ENCODE data around the gene NCOA1.

Gene NCOA1

DNA sequence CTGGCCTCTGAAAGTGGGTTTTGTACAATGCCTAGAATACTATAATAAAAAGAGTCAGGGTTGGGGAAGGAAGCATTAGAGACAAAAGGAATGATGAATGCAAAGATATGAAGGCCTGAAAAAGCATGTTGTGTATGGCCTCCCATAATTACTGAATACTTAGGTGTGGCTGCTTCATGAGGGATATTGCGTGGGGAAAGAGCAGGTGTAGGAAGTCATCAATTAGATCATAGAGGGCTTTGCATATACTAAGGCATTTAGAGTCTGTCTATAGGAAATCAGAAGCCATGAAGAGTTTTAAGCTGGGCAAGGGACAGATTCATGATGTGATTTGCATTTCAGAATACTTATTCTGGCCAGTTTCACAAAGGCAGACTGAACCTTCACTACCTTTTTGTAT, 48.2 kb downstream of the NCOA1 start:
- H3K27ac ChIP-seq (ENCODE audit: low read depth, low read length) = no peak overlapping the region
- no peaks in the 10 kb centered on the region for H3K79me1 ChIP-seq (ENCODE audit: low read length)
- DNase-seq = no peak
- no peak overlapping the region for H3K4ac ChIP-seq (ENCODE audit: low read depth, low read length)
- H4K12ac ChIP-seq (ENCODE audit: low read depth, low read length) = no peak overlapping the region
- H4K8ac ChIP-seq (ENCODE audit: low read depth, low read length) = no peak overlapping the region
- no CpG with 5 or more reads among the region's 1 CpG for WGBS (ENCODE audit: extremely low coverage, insufficient coverage, insufficient read length)
- H2AFZ ChIP-seq (ENCODE audit: insufficient read depth, low read length, poor library complexity) = no peak overlapping the region
- no peaks in the 10 kb centered on the region for H3K4me1 ChIP-seq (ENCODE audit: control insufficient read depth in 1 of 2, insufficient read depth in 2 of 2, low read length in 2 of 2)
- no peak overlapping the region for H3K23ac ChIP-seq (ENCODE audit: low read length)
- H3K79me2 ChIP-seq (ENCODE audit: control insufficient read depth, insufficient read depth, low read length, poor library complexity) = no peaks in the 10 kb centered on the region
- no peak overlapping the region for H4K91ac ChIP-seq (ENCODE audit: low read depth, low read length)
- H3K9me3 ChIP-seq (ENCODE audit: insufficient read depth, low read depth, low read length) = no peaks in the 10 kb centered on the region
- no peak overlapping the region for H3K14ac ChIP-seq (ENCODE audit: low read length)
- H3K27me3 ChIP-seq (ENCODE audit: insufficient read depth, low read length) = no peaks in the 10 kb centered on the region
- no peak overlapping the region for H2BK5ac ChIP-seq (ENCODE audit: low read depth, low read length, poor library complexity)
- no peaks in the 10 kb centered on the region for H3K36me3 ChIP-seq (ENCODE audit: control insufficient read depth in 1 of 2, insufficient read depth in 2 of 2, low read length in 2 of 2)
- H3K9ac ChIP-seq (ENCODE audit: low read length) = no peak overlapping the region
- H3K4me2 ChIP-seq (ENCODE audit: low read length) = no peak overlapping the region
- H3K4me3 ChIP-seq (ENCODE audit: low read depth, low read length) = no peak overlapping the region
- H2BK120ac ChIP-seq (ENCODE audit: insufficient read depth, low read length, poor library complexity) = no peak overlapping the region
- H2BK12ac ChIP-seq (ENCODE audit: low read length) = no peak overlapping the region
- H2AK5ac ChIP-seq (ENCODE audit: low read length) = no peak overlapping the region
- no peak overlapping the region for H3K18ac ChIP-seq (ENCODE audit: low read length)

DNA sequence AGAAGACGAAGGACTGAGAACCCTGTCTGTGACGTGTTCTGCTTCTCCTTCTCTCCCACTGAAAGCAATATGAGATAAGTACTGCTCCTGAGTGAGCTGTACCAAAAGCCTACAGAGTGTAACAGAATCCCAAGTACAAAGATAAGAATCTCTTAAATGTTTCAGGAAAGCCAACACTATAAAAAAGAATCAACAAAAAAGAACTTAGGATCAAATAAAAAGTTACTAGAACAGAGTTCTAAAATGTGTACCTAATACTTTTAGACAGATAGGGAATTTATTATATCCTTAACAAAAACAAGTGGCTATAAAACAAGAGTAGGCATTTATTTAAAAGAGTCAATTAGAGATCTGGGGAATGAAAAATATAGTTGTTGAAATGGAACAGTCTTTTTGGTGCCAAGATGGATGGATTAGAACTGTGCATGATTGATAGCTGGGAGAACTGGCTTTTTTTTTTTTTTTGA, 49.0 kb downstream of the NCOA1 start:
- Histone ChIP-seq H3K4me1 (ENCODE audit: control insufficient read depth in 1 of 2, insufficient read depth in 2 of 2, low read length in 2 of 2) (no peaks in the 10 kb centered on the region), H3K79me1 (ENCODE audit: low read length) (no peaks in the 10 kb centered on the region), H2BK5ac (ENCODE audit: low read depth, low read length, poor library complexity) (no peak overlapping the region), H3K18ac (ENCODE audit: low read length) (no peak overlapping the region), H3K14ac (ENCODE audit: low read length) (no peak overlapping the region), H3K4me3 (ENCODE audit: low read depth, low read length) (no peak overlapping the region), H3K27me3 (ENCODE audit: insufficient read depth, low read length) (no peaks in the 10 kb centered on the region), H3K79me2 (ENCODE audit: control insufficient read depth, insufficient read depth, low read length, poor library complexity) (no peaks in the 10 kb centered on the region), H3K9me3 (ENCODE audit: insufficient read depth, low read depth, low read length) (peaks cover 2% of the 10 kb centered on the region), H4K91ac (ENCODE audit: low read depth, low read length) (no peak overlapping the region), H3K27ac (ENCODE audit: low read depth, low read length) (no peak overlapping the region), H2AK5ac (ENCODE audit: low read length) (no peak overlapping the region), H2BK12ac (ENCODE audit: low read length) (no peak overlapping the region), H4K12ac (ENCODE audit: low read depth, low read length) (no peak overlapping the region), H2AFZ (ENCODE audit: insufficient read depth, low read length, poor library complexity) (no peak overlapping the region), H3K23ac (ENCODE audit: low read length) (no peak overlapping the region), H2BK120ac (ENCODE audit: insufficient read depth, low read length, poor library complexity) (no peak overlapping the region), H3K4me2 (ENCODE audit: low read length) (no peak overlapping the region), H3K36me3 (ENCODE audit: control insufficient read depth in 1 of 2, insufficient read depth in 2 of 2, low read length in 2 of 2) (no peaks in the 10 kb centered on the region), H4K8ac (ENCODE audit: low read depth, low read length) (no peak overlapping the region), H3K9ac (ENCODE audit: low read length) (no peak overlapping the region), H3K4ac (ENCODE audit: low read depth, low read length) (no peak overlapping the region)
- DNase-seq = no peak
- no CpG with 5 or more reads among the region's 2 CpGs for WGBS (ENCODE audit: extremely low coverage, insufficient coverage, insufficient read length)

DNA sequence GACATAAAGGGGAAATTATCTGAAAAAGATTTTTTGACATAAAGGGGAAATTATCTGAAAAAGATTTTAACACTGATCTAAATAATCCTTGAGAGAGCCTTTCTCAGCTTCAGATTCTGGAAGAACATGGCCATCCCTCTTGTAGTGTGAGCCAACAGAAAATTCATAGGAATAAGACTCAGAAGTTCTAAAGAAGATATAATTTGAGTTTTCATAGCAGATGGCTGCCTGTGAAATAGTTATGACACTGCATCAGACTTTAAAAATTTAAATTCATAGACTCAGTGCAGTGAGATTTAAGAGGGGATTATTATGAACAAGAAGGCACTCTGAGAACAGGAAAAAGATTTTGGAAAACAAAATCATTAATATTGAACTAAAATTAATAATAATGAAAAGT, 50.6 kb downstream of the NCOA1 start:
- Histone ChIP-seq H3K9ac (ENCODE audit: low read length) (no peak overlapping the region), H3K79me1 (ENCODE audit: low read length) (no peaks in the 10 kb centered on the region), H2BK120ac (ENCODE audit: insufficient read depth, low read length, poor library complexity) (no peak overlapping the region), H3K23ac (ENCODE audit: low read length) (no peak overlapping the region), H4K91ac (ENCODE audit: low read depth, low read length) (no peak overlapping the region), H3K79me2 (ENCODE audit: control insufficient read depth, insufficient read depth, low read length, poor library complexity) (no peaks in the 10 kb centered on the region), H2AK5ac (ENCODE audit: low read length) (no peak overlapping the region), H3K4me1 (ENCODE audit: control insufficient read depth in 1 of 2, insufficient read depth in 2 of 2, low read length in 2 of 2) (no peaks in the 10 kb centered on the region), H3K14ac (ENCODE audit: low read length) (no peak overlapping the region), H3K4me2 (ENCODE audit: low read length) (no peak overlapping the region), H4K8ac (ENCODE audit: low read depth, low read length) (no peak overlapping the region), H2BK12ac (ENCODE audit: low read length) (no peak overlapping the region), H3K18ac (ENCODE audit: low read length) (no peak overlapping the region), H3K27me3 (ENCODE audit: insufficient read depth, low read length) (no peaks in the 10 kb centered on the region), H3K27ac (ENCODE audit: low read depth, low read length) (no peak overlapping the region), H3K4ac (ENCODE audit: low read depth, low read length) (no peak overlapping the region), H3K36me3 (ENCODE audit: control insufficient read depth in 1 of 2, insufficient read depth in 2 of 2, low read length in 2 of 2) (no peaks in the 10 kb centered on the region), H3K4me3 (ENCODE audit: low read depth, low read length) (no peak overlapping the region), H2AFZ (ENCODE audit: insufficient read depth, low read length, poor library complexity) (no peak overlapping the region), H4K12ac (ENCODE audit: low read depth, low read length) (no peak overlapping the region), H3K9me3 (ENCODE audit: insufficient read depth, low read depth, low read length) (peaks cover 2% of the 10 kb centered on the region), H2BK5ac (ENCODE audit: low read depth, low read length, poor library complexity) (no peak overlapping the region)
- DNase-seq = no peak

DNA sequence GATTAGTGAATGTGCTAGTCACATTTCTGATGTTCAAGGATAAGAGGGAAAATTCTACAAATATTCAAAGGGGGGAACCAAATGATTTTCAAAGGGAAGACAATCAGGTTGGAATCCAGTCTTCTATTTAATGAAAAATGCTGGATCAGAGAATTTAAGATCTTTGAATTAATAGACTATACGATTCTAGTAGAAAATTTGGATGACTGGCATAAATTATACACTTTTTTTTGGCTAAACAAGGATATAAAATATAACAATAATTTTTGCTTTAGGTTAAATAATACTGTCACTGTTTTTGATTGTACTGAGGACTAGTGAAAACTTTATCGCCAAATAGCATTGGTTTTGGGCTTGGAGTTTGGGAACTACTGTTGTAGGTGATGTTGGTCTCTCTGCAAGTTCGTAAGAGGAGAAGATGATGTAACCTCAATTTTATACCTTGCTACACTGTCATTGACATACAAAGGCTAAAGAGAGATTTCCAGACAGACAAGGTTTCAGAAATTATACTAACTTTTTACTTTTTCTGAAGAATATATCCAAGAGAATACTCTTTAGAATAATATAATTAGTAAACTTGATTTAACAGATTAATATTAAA, 51.3 kb downstream of the NCOA1 start:
- Histone ChIP-seq H4K91ac (ENCODE audit: low read depth, low read length) (no peak overlapping the region), H3K36me3 (ENCODE audit: control insufficient read depth in 1 of 2, insufficient read depth in 2 of 2, low read length in 2 of 2) (no peaks in the 10 kb centered on the region), H3K79me2 (ENCODE audit: control insufficient read depth, insufficient read depth, low read length, poor library complexity) (no peaks in the 10 kb centered on the region), H3K27ac (ENCODE audit: low read depth, low read length) (no peak overlapping the region), H2BK12ac (ENCODE audit: low read length) (no peak overlapping the region), H3K27me3 (ENCODE audit: insufficient read depth, low read length) (no peaks in the 10 kb centered on the region), H3K9ac (ENCODE audit: low read length) (no peak overlapping the region), H2AFZ (ENCODE audit: insufficient read depth, low read length, poor library complexity) (no peak overlapping the region), H4K8ac (ENCODE audit: low read depth, low read length) (no peak overlapping the region), H3K23ac (ENCODE audit: low read length) (no peak overlapping the region), H3K4me2 (ENCODE audit: low read length) (no peak overlapping the region), H3K4me3 (ENCODE audit: low read depth, low read length) (no peak overlapping the region), H2AK5ac (ENCODE audit: low read length) (no peak overlapping the region), H2BK5ac (ENCODE audit: low read depth, low read length, poor library complexity) (no peak overlapping the region), H2BK120ac (ENCODE audit: insufficient read depth, low read length, poor library complexity) (no peak overlapping the region), H3K4ac (ENCODE audit: low read depth, low read length) (no peak overlapping the region), H3K4me1 (ENCODE audit: control insufficient read depth in 1 of 2, insufficient read depth in 2 of 2, low read length in 2 of 2) (no peaks in the 10 kb centered on the region), H3K18ac (ENCODE audit: low read length) (no peak overlapping the region), H3K9me3 (ENCODE audit: insufficient read depth, low read depth, low read length) (peaks cover 2% of the 10 kb centered on the region), H3K79me1 (ENCODE audit: low read length) (no peaks in the 10 kb centered on the region), H4K12ac (ENCODE audit: low read depth, low read length) (no peak overlapping the region), H3K14ac (ENCODE audit: low read length) (no peak overlapping the region)
- no peak for DNase-seq
- WGBS (ENCODE audit: extremely low coverage, insufficient coverage, insufficient read length) = no CpG with 5 or more reads among the region's 3 CpGs
